Astrocyte of the cerebellum (primary cell): Measurements from ENCODE around the gene MTREX.

ENCODE experiments used
- DNase-seq: peaks from one replicate; pipeline ENCODE4 v3.0.0-alpha.2; 2011; ENCODE audit warnings: low read depth
- H3K4me3 ChIP-seq: 2 replicates; pipeline ENCODE4 v1.5.1; 2011; ENCODE audit warnings: mild to moderate bottlenecking, low read depth, low read length, moderate library complexity
- CTCF ChIP-seq: IDR thresholded peaks from 2 replicates; pipeline ENCODE4 v1.5.1; 2012; ENCODE audit warnings: low read length, low read depth, moderate library complexity, mild to moderate bottlenecking; ENCODE audit errors: missing control alignments
- in situ Hi-C: cut with HindIII; loops from 2 replicates; pipeline ENCODE4 v1.10.0; 2017; ENCODE audit warnings: low sequenced_read_pairs

MTREX gene

GRCh38 chr5:55385227-55385626 lies 77.4 kb downstream of the MTREX start:
- DNase-seq: no peak
- in situ Hi-C loops: no loop called here
- no peak for TF ChIP-seq CTCF
- no peak overlapping the region for H3K4me3 ChIP-seq

GRCh38 chr5:55385846-55386245 lies 78.1 kb downstream of the MTREX start:
- no peak overlapping the region for H3K4me3 ChIP-seq
- no peak for DNase-seq
- in situ Hi-C loops: no loop called here
- no peak for TF ChIP-seq CTCF

- no peak overlapping the region for H3K4me3 ChIP-seq
- no peak for TF ChIP-seq CTCF
- in situ Hi-C loops: no loop called here
- DNase-seq: no peak
Observed at GRCh38 chr5:55386356-55386755, 78.6 kb downstream of the MTREX start.

GRCh38 chr5:55387865-55388264 lies 80.1 kb downstream of the MTREX start:
- H3K4me3 ChIP-seq: no peak overlapping the region
- no peak for DNase-seq
- in situ Hi-C loops: no loop called here
- TF ChIP-seq CTCF: no peak

- no peak overlapping the region for H3K4me3 ChIP-seq
- no peak for TF ChIP-seq CTCF
- in situ Hi-C loops: no loop called here
- DNase-seq: no peak
Observed at GRCh38 chr5:55391707-55392106, 83.9 kb downstream of the MTREX start.

- no peak overlapping the region for H3K4me3 ChIP-seq
- no peak for TF ChIP-seq CTCF
- in situ Hi-C loops: no loop called here
- DNase-seq: no peak
Observed at GRCh38 chr5:55392669-55393068, 84.9 kb downstream of the MTREX start.
